ENCODE measurements around the gene PTPRD.

- TF ChIP-seq CTCF (conservative IDR thresholded peaks at IDR 0.05; ENCODE audit: low read depth, low read length), result no peak
- peak; percentile 85 for TF ChIP-seq EZH2 (IDR thresholded peaks at IDR 0.05; ENCODE audit: borderline replicate concordance, low read depth, low read length, poor library complexity, severe bottlenecking)
These were observed 1755.5 kb downstream of the PTPRD start for GRCh38 chr9:8857068-8857925.
